Activated naive CD4-positive, alpha-beta T cell treated with anti-CD3 and anti-CD28 coated beads, Interleukin-2, amount 50 U/mL, for 72 hours (primary cell): ENCODE results near the gene KRTAP2-3. TPM values are rescaled to one million over a fixed set of nuclear protein-coding genes. Genes with fewer than 3 reads are reported as not detected.
"Not testable (repeated sequence)": the region's sequence is repeated elsewhere in the genome, so short reads cannot be mapped to it uniquely, and the experiment has no call there.

ENCODE experiments used
- ATAC-seq, 2 donors: fragments of 150-1000 bp; cut with Tn5 transposase; 2 replicates each; pipeline ENCODE4 v1.10.0; 2021; ENCODE audit warnings: mild to moderate bottlenecking in 2 of 2, moderate library complexity in 2 of 2
- DNase-seq, 2 donors: peaks; one replicate each; pipeline ENCODE4 v3.0.0; 2021 to 2022; ENCODE audit warnings: low spot score in 2 of 2
- H3K27ac Mint-ChIP-seq, 2 donors: one replicate each; pipeline ENCODE4 v1.8.0; 2022; ENCODE audit warnings: mild to moderate bottlenecking in 2 of 2, mixed read lengths in 2 of 2
- H3K36me3 Mint-ChIP-seq, 2 donors: one replicate each; pipeline ENCODE4 v1.8.0; 2022; ENCODE audit warnings: mixed read lengths in 2 of 2
- H3K9me3 Mint-ChIP-seq, 2 donors: one replicate each; pipeline ENCODE4 v1.8.0; 2022; ENCODE audit warnings: mixed read lengths in 2 of 2
- total RNA-seq, 2 donors: library from RNA; stranded (reverse); gene quantifications; one replicate each; pipeline ENCODE4 v1.2.3, GENCODE V29; 2022

Gene KRTAP2-3
- total RNA-seq = not detected

DNA sequence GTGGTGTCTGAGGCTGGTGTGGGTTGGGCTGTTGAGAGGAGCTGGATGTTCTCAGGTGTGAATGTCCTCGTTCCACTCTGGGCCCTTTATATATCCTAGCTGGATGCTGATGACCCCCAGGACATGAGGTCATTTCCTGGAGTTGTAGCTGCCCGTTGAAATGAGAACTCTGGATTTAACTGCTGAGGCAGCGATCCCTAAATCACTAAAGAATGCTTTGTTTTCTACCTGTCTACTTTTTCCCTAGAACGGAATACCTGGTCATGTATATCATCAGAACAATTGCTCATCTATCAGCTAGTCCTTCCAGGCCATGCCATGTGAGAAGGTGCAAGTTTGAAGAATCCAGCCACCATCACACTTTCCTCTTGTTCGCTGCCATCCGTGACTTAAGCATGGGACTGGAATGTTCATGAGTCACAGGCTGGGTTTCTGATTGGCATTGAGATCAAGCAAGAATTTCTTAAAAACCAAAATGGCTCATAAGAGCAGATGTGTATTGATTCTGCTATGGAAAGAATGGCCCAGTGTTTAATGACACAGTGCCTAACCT is at the start of gene KRTAP2-3:
TSS of gene KRTAP2-3 (minus strand) at position 63 of the 553 bp plus-strand sequence. CDS start 64 bp downstream, outside the sequence.
- no peak within 1 kb of the TSS for H3K27ac Mint-ChIP-seq
- DNase-seq = no peak
- H3K36me3 Mint-ChIP-seq = peaks cover 0 to 4% of the 10 kb centered on the region in 2 donors
- ATAC-seq = no peak
- peaks cover 3 to 5% of the 10 kb centered on the region in 2 donors for H3K9me3 Mint-ChIP-seq

DNA sequence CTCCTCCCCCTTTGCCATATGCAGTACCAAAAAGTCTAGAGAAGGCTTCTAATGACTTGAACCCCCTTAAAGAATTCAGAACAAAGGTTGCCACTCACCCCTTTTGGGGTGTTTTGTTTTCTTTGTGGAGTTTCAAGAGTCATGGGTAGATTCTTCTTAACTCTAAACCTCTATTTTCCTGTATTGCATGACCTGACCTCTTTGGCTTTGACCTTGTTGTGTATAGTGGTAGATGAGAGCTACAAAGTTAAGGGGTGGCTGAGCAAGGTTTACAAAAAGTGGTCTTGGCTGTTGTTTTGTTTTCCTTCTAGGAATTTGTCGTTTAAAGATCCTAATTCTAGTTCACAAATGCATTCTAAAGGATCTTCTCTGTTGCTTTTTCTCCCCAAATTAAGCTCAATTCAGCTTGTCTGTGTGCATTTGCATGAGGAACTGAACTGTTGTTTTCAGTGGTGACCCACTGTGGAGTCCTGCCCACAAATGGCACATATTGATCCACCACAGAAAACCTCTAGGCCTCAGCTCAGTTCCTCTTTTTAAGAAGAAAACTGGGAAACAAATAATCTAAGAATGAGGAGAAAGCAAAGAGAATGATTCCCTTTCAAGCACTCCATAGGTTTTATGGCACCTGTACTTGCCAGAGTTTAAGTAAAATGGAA is 48.9 kb upstream of the KRTAP2-3 start:
- not testable (repeated sequence) for DNase-seq, ATAC-seq, H3K27ac Mint-ChIP-seq, H3K36me3 Mint-ChIP-seq
- peaks cover 4 to 12% of the 10 kb centered on the region in 2 donors for H3K9me3 Mint-ChIP-seq

- ATAC-seq (no peak), DNase-seq (no peak)
- Mint-ChIP-seq H3K36me3 (peaks cover 0 to 9% of the 10 kb centered on the region in 2 donors), H3K27ac (no peak overlapping the region), H3K9me3 (peaks cover 4 to 12% of the 10 kb centered on the region in 2 donors)
Observed at GRCh38 chr17:41107941-41108450, 48.1 kb upstream of the KRTAP2-3 start.

- not testable (repeated sequence) for H3K9me3 Mint-ChIP-seq
Observed at GRCh38 chr17:41105347-41105746, 45.4 kb upstream of the KRTAP2-3 start, which contains the start of gene KRTAP4-9. TSS of gene KRTAP4-9 (plus strand) at chr17:41105389. CDS start at chr17:41105389, 0 bp downstream.

GRCh38 chr17:41104386-41105038 is 44.6 kb upstream of the KRTAP2-3 start:
- H3K36me3 Mint-ChIP-seq, H3K27ac Mint-ChIP-seq, H3K9me3 Mint-ChIP-seq, DNase-seq: not testable (repeated sequence)
- ATAC-seq = peak; percentile 51 to 89

More at GRCh38 chr17:41105347-41105746, 45.4 kb upstream of the KRTAP2-3 start, which contains the start of gene KRTAP4-9:
- not testable (repeated sequence) for ATAC-seq, H3K36me3 Mint-ChIP-seq, DNase-seq
- H3K27ac Mint-ChIP-seq = peak within 1 kb of the TSS in 1 of 2 donors; percentile 82

DNA sequence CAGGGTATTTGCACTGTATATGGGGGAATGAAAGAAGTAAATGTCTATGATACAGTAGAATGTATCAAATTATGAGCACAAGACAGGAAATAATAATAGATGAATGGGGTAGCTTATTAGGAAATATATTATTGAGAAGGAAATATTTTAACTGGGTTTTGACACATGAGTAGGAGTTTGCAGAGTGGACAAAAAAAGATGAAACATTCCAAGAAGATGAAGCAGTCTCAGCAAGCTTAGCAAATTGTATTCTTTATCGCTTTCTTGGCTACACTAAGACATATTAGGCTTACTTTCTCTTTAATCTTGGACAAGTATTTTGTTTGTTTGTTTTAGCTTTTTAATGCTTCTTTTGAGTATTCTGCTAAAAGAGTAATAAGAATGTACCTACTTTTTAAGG is 44.0 kb upstream of the KRTAP2-3 start:
- ATAC-seq (no peak), DNase-seq (no peak)
- peaks cover 0 to 5% of the 10 kb centered on the region in 2 donors for H3K9me3 Mint-ChIP-seq
- H3K36me3 Mint-ChIP-seq = no peaks in the 10 kb centered on the region
- H3K27ac Mint-ChIP-seq = no peak overlapping the region

- DNase-seq (no peak), ATAC-seq (no peak)
- Mint-ChIP-seq H3K36me3 (no peaks in the 10 kb centered on the region), H3K9me3 (no peaks in the 10 kb centered on the region), H3K27ac (no peak within 1 kb of the TSS)
Observed at GRCh38 chr17:41101586-41102259, 41.8 kb upstream of the KRTAP2-3 start, which contains the start of gene KRTAP4-16. TSS of gene KRTAP4-16 (minus strand) at chr17:41102209. CDS start at chr17:41102209, 0 bp downstream.

DNA sequence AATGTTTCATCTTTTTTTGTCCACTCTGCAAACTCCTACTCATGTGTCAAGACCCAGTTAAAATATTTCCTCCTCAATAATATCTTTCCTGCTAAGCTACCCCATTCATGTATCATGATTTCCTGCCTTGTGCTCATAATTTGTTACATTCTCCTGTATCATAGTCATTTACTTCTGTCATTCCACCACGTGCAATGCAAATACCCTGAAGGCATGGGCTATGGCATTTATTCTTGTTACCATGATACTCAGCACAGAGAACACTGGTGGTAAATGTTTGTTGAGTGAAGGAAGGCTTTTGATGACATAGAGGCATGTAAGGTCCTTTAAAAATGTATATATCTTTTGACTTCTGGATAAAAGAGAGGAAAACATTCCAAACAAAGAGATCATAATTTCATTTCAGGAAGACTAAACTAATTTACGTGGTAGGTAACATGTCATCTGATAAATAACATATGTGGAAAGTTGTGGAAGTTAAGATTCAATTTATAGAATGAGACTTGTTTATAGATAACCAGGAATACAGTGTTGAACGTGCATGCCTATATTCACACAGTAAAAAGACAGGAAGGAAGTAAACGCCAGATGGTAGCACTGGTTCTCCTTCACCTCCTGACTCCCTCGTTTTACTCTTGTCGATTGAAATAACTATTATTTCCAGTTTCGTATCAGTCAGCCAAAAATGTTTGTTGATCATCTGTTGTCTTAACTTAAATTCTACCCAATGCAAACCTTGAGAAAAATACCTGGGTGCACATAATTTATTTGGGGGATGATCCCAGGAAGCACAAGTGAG is 40.0 kb upstream of the KRTAP2-3 start:
- H3K36me3 Mint-ChIP-seq, ATAC-seq, H3K9me3 Mint-ChIP-seq, H3K27ac Mint-ChIP-seq, DNase-seq: not testable (repeated sequence)

- Mint-ChIP-seq H3K36me3 (no peaks in the 10 kb centered on the region), H3K27ac (no peak overlapping the region), H3K9me3 (no peaks in the 10 kb centered on the region)
- ATAC-seq = no peak
- no peak for DNase-seq
Observed at GRCh38 chr17:41098481-41098880, 38.6 kb upstream of the KRTAP2-3 start.

- ATAC-seq (no peak), DNase-seq (no peak)
- Mint-ChIP-seq H3K9me3 (no peaks in the 10 kb centered on the region), H3K36me3 (no peaks in the 10 kb centered on the region), H3K27ac (peak within 1 kb of the TSS in 1 of 2 donors; percentile 85)
Observed at GRCh38 chr17:41098042-41098441, 38.1 kb upstream of the KRTAP2-3 start, which contains the start of gene KRTAP4-8. TSS of gene KRTAP4-8 (minus strand) at chr17:41098142. CDS start at chr17:41098084, 58 bp downstream.

DNA sequence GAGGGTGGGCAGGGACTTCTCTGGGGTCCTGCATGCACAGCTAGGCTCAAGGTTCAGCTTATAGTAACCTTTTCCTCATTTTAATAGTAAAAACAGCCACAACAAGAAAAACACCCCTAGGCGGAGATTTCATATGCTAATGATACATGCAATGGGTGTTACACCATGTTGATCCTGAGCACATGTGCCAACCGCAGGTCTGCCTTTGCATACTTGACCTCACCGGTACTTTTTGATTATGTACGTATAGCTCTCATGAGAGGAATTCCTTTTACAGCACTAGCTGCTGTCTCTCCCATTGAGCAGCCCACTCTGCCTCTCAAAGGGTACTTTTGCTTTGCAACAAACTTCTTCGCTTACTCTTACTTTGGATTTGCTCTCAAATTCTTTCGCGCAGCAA is 36.1 kb upstream of the KRTAP2-3 start:
- Mint-ChIP-seq H3K27ac (no peak overlapping the region), H3K36me3 (no peaks in the 10 kb centered on the region), H3K9me3 (no peaks in the 10 kb centered on the region)
- DNase-seq (no peak), ATAC-seq (no peak)

GRCh38 chr17:41088760-41089352 is 28.9 kb upstream of the KRTAP2-3 start:
- H3K36me3 Mint-ChIP-seq, DNase-seq: not testable (repeated sequence)

DNA sequence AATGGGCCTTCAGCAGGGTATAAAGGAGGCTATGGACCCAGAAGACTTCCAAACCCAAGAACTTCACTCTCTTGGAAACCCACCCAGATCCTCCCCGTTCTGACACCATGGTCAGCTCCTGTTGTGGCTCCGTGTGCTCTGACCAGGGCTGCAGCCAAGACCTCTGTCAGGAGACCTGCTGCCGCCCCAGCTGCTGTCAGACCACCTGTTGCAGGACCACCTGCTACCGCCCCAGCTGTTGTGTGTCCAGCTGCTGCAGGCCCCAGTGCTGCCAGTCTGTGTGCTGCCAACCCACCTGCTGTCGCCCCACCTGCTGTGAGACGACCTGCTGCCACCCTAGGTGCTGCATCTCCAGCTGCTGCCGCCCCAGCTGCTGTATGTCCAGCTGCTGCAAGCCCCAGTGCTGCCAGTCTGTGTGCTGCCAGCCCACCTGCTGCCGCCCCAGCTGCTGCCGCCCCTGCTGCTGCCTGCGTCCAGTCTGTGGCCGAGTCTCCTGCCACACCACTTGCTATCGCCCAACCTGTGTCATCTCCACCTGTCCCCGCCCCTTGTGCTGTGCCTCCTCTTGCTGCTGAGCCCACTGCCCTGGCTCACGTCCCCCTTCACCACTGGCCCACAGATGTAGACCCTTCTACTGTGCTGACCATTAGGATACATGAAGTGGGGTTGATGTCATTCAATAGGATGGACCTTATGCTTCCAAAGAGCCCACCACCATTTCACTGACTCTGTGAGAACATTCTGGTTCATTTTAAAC is 24.4 kb upstream of the KRTAP2-3 start, which contains the start of gene KRTAP4-7:
TSS of gene KRTAP4-7 (plus strand) at position 51 of the 757 bp plus-strand sequence. CDS start at position 108, 57 bp downstream.
- not testable (repeated sequence) for DNase-seq, H3K9me3 Mint-ChIP-seq, H3K36me3 Mint-ChIP-seq, ATAC-seq
- H3K27ac Mint-ChIP-seq = peak within 1 kb of the TSS in 1 of 2 donors; percentile 30

More at GRCh38 chr17:41088760-41089352, 28.9 kb upstream of the KRTAP2-3 start:
- ATAC-seq, H3K27ac Mint-ChIP-seq, H3K9me3 Mint-ChIP-seq: not testable (repeated sequence)

DNA sequence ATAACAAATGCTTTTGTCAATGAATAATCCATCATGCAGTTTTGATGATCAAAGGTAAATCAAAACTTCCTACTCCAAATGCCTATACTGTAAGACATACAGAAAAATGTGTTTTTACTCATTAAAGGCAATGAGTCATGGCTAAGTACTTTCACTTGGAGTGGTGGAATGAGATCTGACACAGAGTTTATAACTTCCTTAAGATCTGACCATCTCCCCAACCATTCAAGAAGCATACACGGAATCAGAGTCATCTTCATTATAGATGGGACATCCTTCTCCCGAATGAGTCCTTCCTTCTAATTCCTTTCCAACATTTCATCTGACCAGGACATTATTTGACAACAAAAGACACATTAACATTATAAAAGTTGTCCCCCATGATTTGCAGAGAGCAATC is 23.5 kb upstream of the KRTAP2-3 start:
- DNase-seq, H3K27ac Mint-ChIP-seq, H3K9me3 Mint-ChIP-seq, H3K36me3 Mint-ChIP-seq: not testable (repeated sequence)
- peak; percentile 66 to 84 for ATAC-seq

- ATAC-seq (no peak), DNase-seq (no peak)
- Mint-ChIP-seq H3K27ac (no peak overlapping the region), H3K36me3 (no peaks in the 10 kb centered on the region), H3K9me3 (no peaks in the 10 kb centered on the region)
Observed at GRCh38 chr17:41082626-41083025, 22.7 kb upstream of the KRTAP2-3 start.
